ENCODE data around the gene ELAVL2. TPM values are rescaled to one million over a fixed set of nuclear protein-coding genes. Genes with fewer than 3 reads are reported as not detected.
"Not testable (repeated sequence)": the region's sequence is repeated elsewhere in the genome, so short reads cannot be mapped to it uniquely, and the experiment has no call there.

ELAVL2 gene
- polyA plus RNA-seq, 1 donor from 2014 or later, result not detected

DNA sequence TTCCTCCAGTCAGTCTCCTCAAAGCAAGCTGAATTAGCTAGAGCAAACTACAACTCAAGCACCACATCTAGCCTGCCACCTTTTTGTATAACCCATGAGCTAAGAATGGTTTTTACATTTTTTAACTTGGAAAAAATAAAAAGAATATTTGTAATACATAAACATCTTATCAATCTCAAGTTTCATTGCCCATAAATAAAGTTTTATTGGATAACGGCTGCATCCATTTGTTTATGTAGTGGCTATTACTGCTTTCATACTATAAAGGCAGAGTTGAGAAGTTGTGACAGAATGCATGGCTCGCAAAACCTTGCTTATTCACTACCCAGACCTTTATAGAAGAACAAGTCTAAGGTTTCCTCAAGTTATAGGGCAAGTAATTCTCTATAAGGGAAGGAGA, 95.7 kb downstream of the ELAVL2 start:
- H3K9me3 Mint-ChIP-seq, result peaks cover 0 to 5% (median under 1%) of the 10 kb centered on the region in 3 donors

GRCh38 chr9:23728736-23729135, 97.3 kb downstream of the ELAVL2 start:
- H3K27ac Mint-ChIP-seq, result no peak overlapping the region
- H3K4me3 Mint-ChIP-seq, result no peak overlapping the region
- H3K36me3 Mint-ChIP-seq, result no peaks in the 10 kb centered on the region
- H3K27me3 Mint-ChIP-seq, result no peaks in the 10 kb centered on the region
- H3K4me1 Mint-ChIP-seq, result no peaks in the 10 kb centered on the region
- H3K9me3 Mint-ChIP-seq, result peaks cover 1 to 4% (median 3%) of the 10 kb centered on the region in 3 donors

More for the DNA sequence above, 95.7 kb downstream of the ELAVL2 start:
- Mint-ChIP-seq H3K27me3 (no peaks in the 10 kb centered on the region), H3K36me3 (no peaks in the 10 kb centered on the region), H3K27ac (no peak overlapping the region), H3K4me3 (no peak overlapping the region), H3K4me1 (no peaks in the 10 kb centered on the region)

- Mint-ChIP-seq H3K4me3 (no peak overlapping the region), H3K27me3 (no peaks in the 10 kb centered on the region), H3K27ac (no peak overlapping the region), H3K4me1 (no peaks in the 10 kb centered on the region), H3K36me3 (no peaks in the 10 kb centered on the region), H3K9me3 (peaks cover 0 to 8% (median 5%) of the 10 kb centered on the region in 3 donors)
Observed at GRCh38 chr9:23725279-23725946, 100.6 kb downstream of the ELAVL2 start.

DNA sequence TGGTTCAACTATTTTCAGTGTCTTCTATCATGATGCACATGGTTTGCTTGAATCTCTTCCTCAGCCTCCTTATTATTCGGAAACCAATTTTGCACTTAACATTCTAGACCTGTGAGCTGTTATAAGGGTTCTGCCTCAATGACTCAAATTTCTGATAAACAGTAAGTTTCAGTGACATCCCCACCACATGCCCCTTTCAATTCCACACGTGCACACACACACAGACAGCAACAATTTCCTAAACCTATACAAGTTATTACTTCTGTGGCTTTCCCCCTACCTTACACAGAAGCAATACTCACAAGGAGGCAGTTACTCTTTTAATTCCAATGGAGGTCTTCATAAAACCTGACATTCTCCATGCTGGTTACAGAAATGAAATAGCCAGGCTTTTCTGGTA, 102.4 kb downstream of the ELAVL2 start:
- no peaks in the 10 kb centered on the region for H3K27me3 Mint-ChIP-seq
- H3K4me3 Mint-ChIP-seq, result no peak overlapping the region
- no peaks in the 10 kb centered on the region for H3K36me3 Mint-ChIP-seq
- H3K4me1 Mint-ChIP-seq, result no peaks in the 10 kb centered on the region
- peaks cover 2 to 8% (median 6%) of the 10 kb centered on the region in 3 donors for H3K9me3 Mint-ChIP-seq
- no peak overlapping the region for H3K27ac Mint-ChIP-seq

DNA sequence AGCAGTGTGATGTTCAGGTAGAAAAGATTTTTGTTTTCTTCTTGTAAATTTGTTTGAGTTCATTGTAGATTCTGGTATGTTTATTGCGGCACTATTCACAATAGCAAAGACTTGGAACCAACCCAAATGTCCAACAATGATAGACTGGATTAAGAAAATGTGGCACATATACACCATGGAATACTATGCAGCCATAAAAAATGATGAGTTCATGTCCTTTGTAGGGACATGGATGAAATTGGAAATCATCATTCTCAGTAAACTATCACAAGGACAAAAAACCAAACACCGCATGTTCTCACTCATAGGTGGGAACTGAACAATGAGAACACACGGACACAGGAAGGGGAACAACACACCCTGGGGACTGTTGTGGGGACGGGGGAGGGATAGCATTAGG, 103.0 kb downstream of the ELAVL2 start:
- H3K4me1 Mint-ChIP-seq, H3K27me3 Mint-ChIP-seq, H3K9me3 Mint-ChIP-seq, H3K36me3 Mint-ChIP-seq, H3K27ac Mint-ChIP-seq, H3K4me3 Mint-ChIP-seq: not testable (repeated sequence)

GRCh38 chr9:23721466-23721865, 104.6 kb downstream of the ELAVL2 start:
- H3K9me3 Mint-ChIP-seq, result peaks cover 2 to 8% (median 6%) of the 10 kb centered on the region in 3 donors
- H3K27ac Mint-ChIP-seq, result no peak overlapping the region
- no peaks in the 10 kb centered on the region for H3K27me3 Mint-ChIP-seq
- no peaks in the 10 kb centered on the region for H3K36me3 Mint-ChIP-seq
- no peaks in the 10 kb centered on the region for H3K4me1 Mint-ChIP-seq
- no peak overlapping the region for H3K4me3 Mint-ChIP-seq

- H3K36me3 Mint-ChIP-seq, result no peaks in the 10 kb centered on the region
- no peak overlapping the region for H3K4me3 Mint-ChIP-seq
Observed at GRCh38 chr9:23717505-23717904, 108.5 kb downstream of the ELAVL2 start.

GRCh38 chr9:23707249-23707648, 118.8 kb downstream of the ELAVL2 start:
- H3K4me1 Mint-ChIP-seq, result no peaks in the 10 kb centered on the region
- H3K4me3 Mint-ChIP-seq, result no peak overlapping the region
- no peak overlapping the region for H3K27ac Mint-ChIP-seq
- H3K27me3 Mint-ChIP-seq, result no peaks in the 10 kb centered on the region
- peaks cover 4 to 9% (median 4%) of the 10 kb centered on the region in 3 donors for H3K9me3 Mint-ChIP-seq
- no peaks in the 10 kb centered on the region for H3K36me3 Mint-ChIP-seq

More at GRCh38 chr9:23717505-23717904, 108.5 kb downstream of the ELAVL2 start:
- peaks cover 4 to 5% (median 4%) of the 10 kb centered on the region in 3 donors for H3K9me3 Mint-ChIP-seq
- H3K27ac Mint-ChIP-seq, result no peak overlapping the region
- H3K4me1 Mint-ChIP-seq, result no peaks in the 10 kb centered on the region
- no peaks in the 10 kb centered on the region for H3K27me3 Mint-ChIP-seq

DNA sequence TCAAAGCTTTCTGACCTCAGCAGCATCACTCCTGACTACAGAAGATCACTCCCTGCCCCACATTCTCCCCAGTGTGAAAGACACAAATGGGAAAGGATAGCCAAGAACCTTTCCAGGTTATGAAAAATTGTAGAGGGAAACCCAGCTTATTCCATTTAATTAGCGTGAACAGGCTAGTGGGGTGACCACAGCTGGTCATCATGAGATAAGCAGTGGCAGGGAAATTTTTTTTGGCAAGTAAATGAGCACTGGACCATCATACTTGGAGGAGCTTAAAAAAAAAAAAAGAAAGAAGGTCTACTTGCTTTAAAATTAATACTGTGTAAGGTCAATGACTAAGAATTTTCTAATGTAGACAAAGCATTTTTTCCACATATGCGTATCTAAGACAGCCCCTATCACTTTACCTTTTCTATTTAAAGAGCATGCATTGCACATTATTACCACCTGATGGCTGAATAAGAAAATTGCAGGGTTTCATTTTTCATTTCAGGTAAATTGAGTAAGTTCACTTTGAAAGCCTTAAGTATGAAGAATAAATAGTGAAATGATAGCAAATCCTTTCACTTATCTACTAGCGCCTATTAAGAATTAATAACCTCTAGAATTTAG, 123.6 kb downstream of the ELAVL2 start:
- no peaks in the 10 kb centered on the region for H3K27me3 Mint-ChIP-seq
- H3K36me3 Mint-ChIP-seq, result no peaks in the 10 kb centered on the region
- H3K4me1 Mint-ChIP-seq, result no peaks in the 10 kb centered on the region
- H3K27ac Mint-ChIP-seq, result no peak overlapping the region
- H3K9me3 Mint-ChIP-seq, result peaks cover 0 to 3% (median 1%) of the 10 kb centered on the region in 3 donors
- H3K4me3 Mint-ChIP-seq, result no peak overlapping the region

DNA sequence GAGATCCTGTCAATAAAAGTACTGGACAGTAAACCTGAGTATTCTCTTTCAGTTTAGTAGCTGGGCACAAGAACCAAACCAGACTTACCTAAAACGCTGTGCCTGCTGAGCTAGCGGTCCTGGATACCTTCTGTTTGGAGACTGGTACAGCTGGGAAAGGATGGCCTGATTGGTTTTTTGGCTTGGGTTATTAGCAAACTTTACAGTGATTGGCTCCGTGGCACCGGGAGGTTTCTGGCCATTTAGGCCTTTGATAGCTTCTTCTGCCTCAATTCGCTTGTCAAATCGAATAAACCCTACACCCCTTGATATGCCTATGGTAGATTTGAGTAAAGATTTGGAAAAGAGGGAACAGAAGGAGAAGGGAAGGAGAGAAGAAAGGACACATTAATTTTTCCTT, 124.7 kb downstream of the ELAVL2 start:
- Mint-ChIP-seq H3K9me3 (peaks cover 0 to 3% (median 1%) of the 10 kb centered on the region in 3 donors), H3K4me1 (no peaks in the 10 kb centered on the region), H3K27me3 (no peaks in the 10 kb centered on the region)

DNA sequence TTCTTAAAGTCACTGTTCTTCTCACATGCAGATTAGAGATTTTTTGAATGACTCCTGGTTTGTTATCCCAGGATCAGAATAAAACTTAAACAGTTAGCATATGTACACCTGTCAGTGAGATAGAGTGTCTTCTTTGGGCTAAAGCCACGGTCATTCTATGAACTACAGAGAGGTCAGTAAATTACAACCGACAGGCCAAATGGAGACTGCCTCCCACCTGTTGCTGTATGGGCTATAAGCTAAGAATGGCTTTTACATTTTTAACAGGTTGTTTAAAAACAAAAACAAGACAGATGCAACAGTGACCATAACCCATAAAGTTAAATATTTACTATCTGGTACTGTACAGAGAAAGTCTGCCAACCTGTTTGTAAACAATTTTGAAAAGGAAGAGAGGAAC, 125.7 kb downstream of the ELAVL2 start:
- no peaks in the 10 kb centered on the region for H3K4me1 Mint-ChIP-seq
- H3K27ac Mint-ChIP-seq, result no peak overlapping the region
- no peaks in the 10 kb centered on the region for H3K36me3 Mint-ChIP-seq
- no peaks in the 10 kb centered on the region for H3K27me3 Mint-ChIP-seq
- H3K4me3 Mint-ChIP-seq, result no peak overlapping the region
- H3K9me3 Mint-ChIP-seq, result peaks cover 0 to 5% (median 3%) of the 10 kb centered on the region in 3 donors

More for the DNA sequence above, 124.7 kb downstream of the ELAVL2 start:
- Mint-ChIP-seq H3K4me3 (no peak overlapping the region), H3K36me3 (no peaks in the 10 kb centered on the region), H3K27ac (no peak overlapping the region)

DNA sequence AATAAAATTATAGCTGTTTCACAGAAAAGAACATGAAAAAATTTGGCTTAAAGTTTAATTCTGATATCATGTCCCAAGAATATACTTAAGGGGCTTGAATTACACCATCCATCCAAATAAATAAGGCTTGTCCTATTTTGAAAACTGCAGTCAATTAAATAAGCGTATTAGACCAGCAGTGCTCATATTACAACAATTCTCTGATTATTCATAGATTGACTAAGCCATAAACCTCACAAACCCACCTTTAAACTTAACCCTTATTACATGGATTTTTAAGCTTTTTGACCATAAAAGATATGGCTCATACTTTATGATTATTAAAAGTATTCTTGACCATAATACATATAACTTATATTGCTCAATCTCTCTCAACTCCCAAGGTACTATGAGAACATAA, 127.9 kb downstream of the ELAVL2 start:
- H3K27me3 Mint-ChIP-seq, result no peaks in the 10 kb centered on the region
- no peak overlapping the region for H3K27ac Mint-ChIP-seq
- H3K36me3 Mint-ChIP-seq, result no peaks in the 10 kb centered on the region
- H3K4me1 Mint-ChIP-seq, result no peaks in the 10 kb centered on the region
- peaks cover 3 to 8% (median 5%) of the 10 kb centered on the region in 3 donors for H3K9me3 Mint-ChIP-seq
- H3K4me3 Mint-ChIP-seq, result no peak overlapping the region

GRCh38 chr9:23695572-23695971, 130.5 kb downstream of the ELAVL2 start:
- Mint-ChIP-seq H3K9me3 (peaks cover 3 to 8% (median 3%) of the 10 kb centered on the region in 3 donors), H3K36me3 (no peaks in the 10 kb centered on the region), H3K27ac (no peak overlapping the region), H3K4me1 (no peaks in the 10 kb centered on the region), H3K4me3 (no peak overlapping the region), H3K27me3 (no peaks in the 10 kb centered on the region)

DNA sequence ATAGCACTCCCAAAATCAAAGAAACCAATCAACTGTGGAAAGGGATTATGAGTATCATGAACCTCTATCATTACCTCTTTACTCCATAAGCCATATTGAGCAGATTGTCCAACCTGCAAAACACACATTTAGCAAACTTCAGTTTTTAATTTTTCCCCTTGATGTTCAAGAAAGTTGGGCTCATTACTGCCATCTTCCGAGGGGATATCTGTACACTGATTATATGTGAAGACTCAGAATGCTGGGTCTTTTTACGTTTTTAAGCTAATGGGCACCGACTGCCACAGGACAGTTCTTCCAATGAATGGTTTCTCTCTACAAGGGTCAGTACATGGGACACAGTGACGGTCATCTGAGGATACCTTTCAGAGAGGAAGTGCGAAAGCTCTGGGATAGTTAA, 132.7 kb downstream of the ELAVL2 start:
- no peaks in the 10 kb centered on the region for H3K36me3 Mint-ChIP-seq
- H3K27me3 Mint-ChIP-seq, result no peaks in the 10 kb centered on the region
- no peaks in the 10 kb centered on the region for H3K4me1 Mint-ChIP-seq
- no peak overlapping the region for H3K4me3 Mint-ChIP-seq
- peaks cover 3 to 8% (median 3%) of the 10 kb centered on the region in 3 donors for H3K9me3 Mint-ChIP-seq
- no peak overlapping the region for H3K27ac Mint-ChIP-seq

GRCh38 chr9:23686896-23687295, 139.1 kb downstream of the ELAVL2 start:
- H3K4me3 Mint-ChIP-seq, result no peak overlapping the region
- no peaks in the 10 kb centered on the region for H3K27me3 Mint-ChIP-seq

GRCh38 chr9:23686257-23686656, 139.8 kb downstream of the ELAVL2 start:
- Mint-ChIP-seq H3K27ac (no peak overlapping the region), H3K36me3 (no peaks in the 10 kb centered on the region), H3K9me3 (peaks cover 0 to 3% (median 0%) of the 10 kb centered on the region in 3 donors), H3K27me3 (no peaks in the 10 kb centered on the region), H3K4me1 (no peaks in the 10 kb centered on the region), H3K4me3 (no peak overlapping the region)

More at GRCh38 chr9:23686896-23687295, 139.1 kb downstream of the ELAVL2 start:
- no peak overlapping the region for H3K27ac Mint-ChIP-seq
- H3K4me1 Mint-ChIP-seq, result no peaks in the 10 kb centered on the region
- H3K9me3 Mint-ChIP-seq, result peaks cover 0 to 3% (median 0%) of the 10 kb centered on the region in 3 donors
- H3K36me3 Mint-ChIP-seq, result no peaks in the 10 kb centered on the region
